Measurements from ENCODE around the gene NBEA.

NBEA gene

GRCh38 chr13:35694549-35695447 is 752.7 kb downstream of the NBEA start:
- DNase-seq (ENCODE audit: low read depth in 1 of 2, low spot score in 1 of 2): no peak

DNA sequence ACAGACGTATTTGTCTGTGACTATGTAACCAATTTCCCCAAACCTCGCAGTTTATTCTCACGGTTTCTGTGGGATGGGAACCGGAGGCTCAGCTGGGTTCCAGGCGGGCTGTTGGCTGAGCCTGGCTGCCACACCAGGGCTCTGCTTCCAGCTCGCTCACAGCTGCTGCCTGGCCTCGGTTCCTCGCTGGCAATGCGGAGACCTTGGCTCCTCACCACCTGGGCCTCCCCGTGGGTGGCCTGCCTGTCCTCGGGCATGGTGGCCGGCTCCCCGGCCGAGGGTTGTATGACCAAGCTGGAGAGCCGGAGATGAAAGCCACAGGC is 753.3 kb downstream of the NBEA start:
- TF ChIP-seq SPI1 (IDR thresholded peaks at IDR 0.05; ENCODE audit: borderline replicate concordance, low read depth) (no peak), REST (IDR thresholded peaks at IDR 0.05; ENCODE audit: insufficient replicate concordance, low read depth) (no peak), GABPA (IDR thresholded peaks at IDR 0.05; ENCODE audit: low read depth) (no peak), POLR2AphosphoS5 (IDR thresholded peaks at IDR 0.05; ENCODE audit: low read depth) (no peak)
- TF ChIP-seq, protein P1, sequence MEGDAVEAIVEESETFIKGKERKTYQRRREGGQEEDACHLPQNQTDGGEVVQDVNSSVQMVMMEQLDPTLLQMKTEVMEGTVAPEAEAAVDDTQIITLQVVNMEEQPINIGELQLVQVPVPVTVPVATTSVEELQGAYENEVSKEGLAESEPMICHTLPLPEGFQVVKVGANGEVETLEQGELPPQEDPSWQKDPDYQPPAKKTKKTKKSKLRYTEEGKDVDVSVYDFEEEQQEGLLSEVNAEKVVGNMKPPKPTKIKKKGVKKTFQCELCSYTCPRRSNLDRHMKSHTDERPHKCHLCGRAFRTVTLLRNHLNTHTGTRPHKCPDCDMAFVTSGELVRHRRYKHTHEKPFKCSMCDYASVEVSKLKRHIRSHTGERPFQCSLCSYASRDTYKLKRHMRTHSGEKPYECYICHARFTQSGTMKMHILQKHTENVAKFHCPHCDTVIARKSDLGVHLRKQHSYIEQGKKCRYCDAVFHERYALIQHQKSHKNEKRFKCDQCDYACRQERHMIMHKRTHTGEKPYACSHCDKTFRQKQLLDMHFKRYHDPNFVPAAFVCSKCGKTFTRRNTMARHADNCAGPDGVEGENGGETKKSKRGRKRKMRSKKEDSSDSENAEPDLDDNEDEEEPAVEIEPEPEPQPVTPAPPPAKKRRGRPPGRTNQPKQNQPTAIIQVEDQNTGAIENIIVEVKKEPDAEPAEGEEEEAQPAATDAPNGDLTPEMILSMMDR (IDR thresholded peaks at IDR 0.05; ENCODE audit: insufficient read depth, low read length): no peak
- Histone ChIP-seq H3K27me3 (ENCODE audit: insufficient read depth, poor library complexity, severe bottlenecking) (no peaks in the 10 kb centered on the region), H3K4me3 (replicated peaks; ENCODE audit: insufficient read depth, low read length) (no peak overlapping the region), H3K27ac (replicated peaks) (no peak overlapping the region)
- DNase-seq (ENCODE audit: low read depth in 1 of 2, low spot score in 1 of 2): no peak

More at GRCh38 chr13:35694549-35695447, 752.7 kb downstream of the NBEA start:
- TF ChIP-seq, protein P1 (IDR thresholded peaks at IDR 0.05; ENCODE audit: insufficient read depth, low read length): no peak
- TF ChIP-seq GABPA (IDR thresholded peaks at IDR 0.05; ENCODE audit: low read depth) (no peak), REST (IDR thresholded peaks at IDR 0.05; ENCODE audit: insufficient replicate concordance, low read depth) (no peak), SPI1 (IDR thresholded peaks at IDR 0.05; ENCODE audit: borderline replicate concordance, low read depth) (no peak), POLR2AphosphoS5 (IDR thresholded peaks at IDR 0.05; ENCODE audit: low read depth) (no peak)
- Histone ChIP-seq H3K27ac (replicated peaks) (no peak overlapping the region), H3K27me3 (ENCODE audit: insufficient read depth, poor library complexity, severe bottlenecking) (no peaks in the 10 kb centered on the region), H3K4me3 (replicated peaks; ENCODE audit: insufficient read depth, low read length) (no peak overlapping the region)

- no peak for DNase-seq (ENCODE audit: low read depth in 1 of 2, low spot score in 1 of 2)
- TF ChIP-seq REST (IDR thresholded peaks at IDR 0.05; ENCODE audit: insufficient replicate concordance, low read depth) (no peak), SPI1 (IDR thresholded peaks at IDR 0.05; ENCODE audit: borderline replicate concordance, low read depth) (no peak), POLR2AphosphoS5 (IDR thresholded peaks at IDR 0.05; ENCODE audit: low read depth) (no peak), GABPA (IDR thresholded peaks at IDR 0.05; ENCODE audit: low read depth) (no peak)
- TF ChIP-seq, protein P1 (IDR thresholded peaks at IDR 0.05; ENCODE audit: insufficient read depth, low read length): no peak
- H3K27me3 ChIP-seq (ENCODE audit: insufficient read depth, poor library complexity, severe bottlenecking): no peaks in the 10 kb centered on the region
Measured at GRCh38 chr13:35697186-35697730, 755.2 kb downstream of the NBEA start.

More at GRCh38 chr13:35697186-35697730, 755.2 kb downstream of the NBEA start:
- Histone ChIP-seq H3K27ac (replicated peaks) (no peak overlapping the region), H3K4me3 (replicated peaks; ENCODE audit: insufficient read depth, low read length) (no peak overlapping the region)
